Uterus (tissue), 2 donors: Measurements from ENCODE around the gene ZNF546.

Source experiments
- CTCF ChIP-seq, 4 experiments: fragments of 200-600 bp in 2 of 4; fragments of 450-650 bp in 2 of 4; sonication (generic) in 2 of 4; IDR thresholded peaks; one replicate each; pipeline ENCODE4 v1.5.1; 2016 to 2019; ENCODE audit warnings: antibody characterized with exemption in 4 of 4, mild to moderate bottlenecking in 2 of 4, moderate library complexity in 1 of 4
- POLR2A ChIP-seq, 2 donors: fragments of 450-650 bp; IDR thresholded peaks; one replicate each; pipeline ENCODE4 v1.6.1; 2016; ENCODE audit warnings: antibody characterized with exemption in 2 of 2, mild to moderate bottlenecking in 1 of 2, moderate library complexity in 1 of 2

- TF ChIP-seq POLR2A (IDR thresholded peaks at IDR 0.05) (no peak), CTCF (IDR thresholded peaks at IDR 0.05) (no peak)
These were observed 58.2 kb downstream of the ZNF546 start for GRCh38 chr19:40055049-40055448.
